ENCODE data around the gene JPH4. TPM values are rescaled to one million over a fixed set of nuclear protein-coding genes. Genes with fewer than 3 reads are reported as not detected.

The JPH4 gene
- total RNA-seq, 2 donors from 2014 or later = 0.18 to 0.91 TPM

DNA sequence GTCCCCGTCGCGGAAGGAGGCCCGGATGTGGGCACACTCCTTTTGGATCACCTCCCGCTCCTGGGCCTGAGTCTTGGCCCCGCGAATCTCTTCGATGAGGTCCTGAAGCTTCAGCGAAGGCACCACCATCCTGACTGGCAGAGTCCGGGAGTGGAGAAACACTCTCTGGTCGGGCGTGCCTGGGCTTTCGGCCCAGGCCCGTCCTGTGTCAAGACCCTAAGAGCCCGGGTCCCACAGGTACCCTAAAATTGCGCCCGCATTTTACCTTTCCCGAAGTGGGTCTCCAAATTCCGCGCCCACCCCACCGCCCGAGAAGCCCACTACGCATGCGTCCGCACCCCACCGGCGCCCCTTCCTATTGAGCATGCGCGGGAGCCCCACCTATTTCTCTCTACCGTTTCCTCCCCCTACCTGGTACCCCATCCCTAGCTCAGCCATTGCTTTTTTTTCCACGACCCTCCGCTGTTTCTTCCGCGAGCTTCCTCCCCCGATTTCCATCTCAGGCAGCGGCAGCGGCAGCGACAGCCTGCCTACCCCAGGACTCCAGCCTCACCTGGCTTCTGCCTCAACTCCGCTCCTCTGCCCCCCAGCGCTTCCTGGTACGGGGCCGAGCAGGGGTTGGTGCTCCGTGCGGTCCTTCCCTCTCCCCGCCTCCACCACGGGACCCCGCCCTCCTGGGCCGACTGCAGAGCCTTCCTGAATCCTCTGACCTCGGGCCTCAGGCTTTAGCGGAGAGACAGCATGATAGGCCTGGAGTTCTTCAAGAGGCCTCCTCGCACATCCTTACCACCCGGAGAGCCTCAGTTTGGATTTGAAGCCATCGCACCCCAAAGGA is 11.2 kb downstream of the JPH4 start, which contains the start of gene AP1G2:
Gene AP1G2, minus strand, starts transcription at position 606 of the 835 bp plus-strand sequence. Its CDS starts 477 bp downstream, at position 129.
- WGBS, 2 experiments (ENCODE audit: insufficient coverage in 1 of 2, insufficient read length in 1 of 2) = 1 to 2% methylated on average over 36 to 53 of the region's 53 CpGs

DNA sequence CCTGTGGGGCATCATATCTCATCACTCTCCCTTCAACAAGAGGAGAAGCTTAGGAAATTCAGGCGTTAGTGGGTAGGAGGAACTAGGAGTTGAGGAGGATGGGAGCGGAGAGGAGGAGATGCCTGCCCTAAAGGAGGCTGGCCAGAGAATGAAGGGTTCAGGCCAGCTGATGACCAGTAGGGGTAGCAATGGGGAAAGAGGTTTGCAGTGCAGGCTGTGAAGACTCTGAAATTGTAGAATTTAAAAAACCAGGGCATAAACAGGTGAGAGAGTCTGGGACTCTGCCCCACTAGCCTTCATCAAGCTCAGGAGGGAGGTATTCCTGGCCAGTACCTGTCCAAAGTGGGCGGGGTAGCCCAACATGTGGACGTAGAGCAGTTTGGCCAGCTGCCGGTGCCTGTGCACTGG is 11.8 kb downstream of the JPH4 start:
- Histone ChIP-seq H3K27ac (ENCODE audit: low read depth, low read length) (no peak overlapping the region), H3K4me1 (ENCODE audit: control insufficient read depth, insufficient read depth, low read length) (peaks cover 11% of the 10 kb centered on the region), H3K27me3 (ENCODE audit: control insufficient read depth, insufficient read depth, low read length, poor library complexity, severe bottlenecking) (no peaks in the 10 kb centered on the region), H3K9me3 (ENCODE audit: control insufficient read depth, low read length) (no peaks in the 10 kb centered on the region), H3K36me3 (ENCODE audit: control insufficient read depth, insufficient read depth, low read length) (peaks cover 40% of the 10 kb centered on the region), H3K4me3 (ENCODE audit: low read length) (peak overlapping the region; percentile 91), H3K9ac (ENCODE audit: extremely low read depth, low read length, poor library complexity, severe bottlenecking) (peak overlapping the region; percentile 57)
- Mint-ChIP-seq H3K4me1 (peaks cover 20% of the 10 kb centered on the region), H3K9me3 (no peaks in the 10 kb centered on the region), H3K27ac (peak overlapping the region; percentile 95), H3K4me3 (peak overlapping the region; percentile 98), H3K27me3 (ENCODE audit: insufficient read depth) (peaks cover 3% of the 10 kb centered on the region), H3K36me3 (ENCODE audit: low read depth) (peaks cover 34% of the 10 kb centered on the region)
- TF ChIP-seq, protein P1, sequence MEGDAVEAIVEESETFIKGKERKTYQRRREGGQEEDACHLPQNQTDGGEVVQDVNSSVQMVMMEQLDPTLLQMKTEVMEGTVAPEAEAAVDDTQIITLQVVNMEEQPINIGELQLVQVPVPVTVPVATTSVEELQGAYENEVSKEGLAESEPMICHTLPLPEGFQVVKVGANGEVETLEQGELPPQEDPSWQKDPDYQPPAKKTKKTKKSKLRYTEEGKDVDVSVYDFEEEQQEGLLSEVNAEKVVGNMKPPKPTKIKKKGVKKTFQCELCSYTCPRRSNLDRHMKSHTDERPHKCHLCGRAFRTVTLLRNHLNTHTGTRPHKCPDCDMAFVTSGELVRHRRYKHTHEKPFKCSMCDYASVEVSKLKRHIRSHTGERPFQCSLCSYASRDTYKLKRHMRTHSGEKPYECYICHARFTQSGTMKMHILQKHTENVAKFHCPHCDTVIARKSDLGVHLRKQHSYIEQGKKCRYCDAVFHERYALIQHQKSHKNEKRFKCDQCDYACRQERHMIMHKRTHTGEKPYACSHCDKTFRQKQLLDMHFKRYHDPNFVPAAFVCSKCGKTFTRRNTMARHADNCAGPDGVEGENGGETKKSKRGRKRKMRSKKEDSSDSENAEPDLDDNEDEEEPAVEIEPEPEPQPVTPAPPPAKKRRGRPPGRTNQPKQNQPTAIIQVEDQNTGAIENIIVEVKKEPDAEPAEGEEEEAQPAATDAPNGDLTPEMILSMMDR (conservative IDR thresholded peaks at IDR 0.05) = peak; percentile 48
- WGBS, 2 experiments (ENCODE audit: insufficient coverage in 1 of 2, insufficient read length in 1 of 2) = 37 to 43% methylated on average over 4 to 5 of the region's 5 CpGs
- no peak for DNase-seq

More for the DNA sequence above, 11.2 kb downstream of the JPH4 start, which contains the start of gene AP1G2:
- Histone ChIP-seq H3K4me3 (ENCODE audit: low read length) (peak within 1 kb of the TSS; percentile 91), H3K9me3 (ENCODE audit: control insufficient read depth, low read length) (no peaks in the 10 kb centered on the region), H3K9ac (ENCODE audit: extremely low read depth, low read length, poor library complexity, severe bottlenecking) (peak within 1 kb of the TSS; percentile 57), H3K27ac (ENCODE audit: low read depth, low read length) (no peak within 1 kb of the TSS), H3K27me3 (ENCODE audit: control insufficient read depth, insufficient read depth, low read length, poor library complexity, severe bottlenecking) (no peaks in the 10 kb centered on the region), H3K4me1 (ENCODE audit: control insufficient read depth, insufficient read depth, low read length) (peaks cover 11% of the 10 kb centered on the region), H3K36me3 (ENCODE audit: control insufficient read depth, insufficient read depth, low read length) (peaks cover 34% of the 10 kb centered on the region)
- TF ChIP-seq, protein P1 (conservative IDR thresholded peaks at IDR 0.05) = no peak
- peaks cover 32% of the 10 kb centered on the region for H3K36me3 Mint-ChIP-seq (ENCODE audit: low read depth)
- H3K4me1 Mint-ChIP-seq = peaks cover 26% of the 10 kb centered on the region
- H3K4me3 Mint-ChIP-seq = peak within 1 kb of the TSS; percentile 98
- no peaks in the 10 kb centered on the region for H3K9me3 Mint-ChIP-seq
- H3K27me3 Mint-ChIP-seq (ENCODE audit: insufficient read depth) = peaks cover 8% of the 10 kb centered on the region
- H3K27ac Mint-ChIP-seq = peak within 1 kb of the TSS; percentile 95
- peak; percentile 96 for DNase-seq

DNA sequence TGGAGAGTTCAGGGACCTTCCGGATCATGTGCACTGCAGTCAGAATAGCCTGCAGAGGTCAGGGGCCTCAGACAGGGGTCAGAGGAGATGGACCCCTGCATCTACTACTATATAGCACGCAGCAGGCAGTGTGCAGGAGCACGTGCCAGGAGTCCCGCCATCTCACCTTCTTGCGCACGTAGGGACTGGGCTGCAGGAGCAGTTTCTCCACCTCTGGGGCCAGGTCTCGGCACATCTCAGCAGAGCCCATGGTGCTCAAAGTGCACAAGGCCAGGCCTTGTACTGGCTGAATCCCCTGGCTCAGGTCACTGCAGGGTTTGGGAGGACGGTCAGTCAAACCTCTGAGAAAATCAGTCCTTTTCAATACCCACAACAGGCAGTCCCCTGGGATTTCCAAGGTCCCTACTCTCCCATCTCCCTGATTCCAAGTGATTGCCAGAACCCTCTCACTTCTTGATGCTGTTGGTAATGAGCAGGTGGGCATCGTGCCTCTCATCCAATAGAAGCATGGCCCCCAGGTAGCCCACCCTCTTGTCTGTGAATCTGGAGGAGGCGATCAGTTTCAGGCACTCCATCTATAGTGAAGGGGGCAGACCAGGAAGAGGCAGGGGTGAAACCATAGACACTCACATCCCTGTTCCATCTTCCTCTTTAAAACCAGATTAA is 12.3 kb downstream of the JPH4 start:
- no peaks in the 10 kb centered on the region for H3K27me3 Mint-ChIP-seq (ENCODE audit: insufficient read depth)
- Histone ChIP-seq H3K4me3 (ENCODE audit: low read length) (peak overlapping the region; percentile 91), H3K27me3 (ENCODE audit: control insufficient read depth, insufficient read depth, low read length, poor library complexity, severe bottlenecking) (no peaks in the 10 kb centered on the region), H3K36me3 (ENCODE audit: control insufficient read depth, insufficient read depth, low read length) (peaks cover 46% of the 10 kb centered on the region), H3K27ac (ENCODE audit: low read depth, low read length) (no peak overlapping the region), H3K4me1 (ENCODE audit: control insufficient read depth, insufficient read depth, low read length) (peaks cover 11% of the 10 kb centered on the region), H3K9ac (ENCODE audit: extremely low read depth, low read length, poor library complexity, severe bottlenecking) (no peak overlapping the region), H3K9me3 (ENCODE audit: control insufficient read depth, low read length) (no peaks in the 10 kb centered on the region)
- DNase-seq = no peak
- H3K4me1 Mint-ChIP-seq = peaks cover 20% of the 10 kb centered on the region
- peak overlapping the region; percentile 10 for H3K27ac Mint-ChIP-seq
- H3K36me3 Mint-ChIP-seq (ENCODE audit: low read depth) = peaks cover 38% of the 10 kb centered on the region
- 92 to 95% methylated on average over 8 to 10 of the region's 10 CpGs for WGBS, 2 experiments (ENCODE audit: insufficient coverage in 1 of 2, insufficient read length in 1 of 2)
- TF ChIP-seq, protein P1 (conservative IDR thresholded peaks at IDR 0.05) = no peak
- H3K9me3 Mint-ChIP-seq = no peaks in the 10 kb centered on the region
- H3K4me3 Mint-ChIP-seq = peak overlapping the region; percentile 98

All from endodermal cell (in vitro differentiated cells).